SK-N-MC (cell line): Measurements from ENCODE around the gene CPNE6.
"Not testable (repeated sequence)": the region's sequence is repeated elsewhere in the genome, so short reads cannot be mapped to it uniquely, and the experiment has no call there.

Experiments used
- EZH2 ChIP-seq: fragments of 200-600 bp; sonication (generic); IDR thresholded peaks from one replicate; pipeline ENCODE4 v1.6.1; 2017; ENCODE audit warnings: antibody characterized with exemption
- FOXP2 ChIP-seq: optimal IDR thresholded peaks from 2 replicates; pipeline ENCODE3; 2011; ENCODE audit warnings: mild to moderate bottlenecking, moderate library complexity; ENCODE audit not compliant: insufficient read depth; ENCODE audit errors: extremely low read length, control extremely low read depth
- POLR2AphosphoS5 ChIP-seq: IDR thresholded peaks from 2 replicates; pipeline ENCODE4 v1.6.1; 2012; ENCODE audit warnings: mild to moderate bottlenecking, low read depth, low read length, borderline replicate concordance

DNA sequence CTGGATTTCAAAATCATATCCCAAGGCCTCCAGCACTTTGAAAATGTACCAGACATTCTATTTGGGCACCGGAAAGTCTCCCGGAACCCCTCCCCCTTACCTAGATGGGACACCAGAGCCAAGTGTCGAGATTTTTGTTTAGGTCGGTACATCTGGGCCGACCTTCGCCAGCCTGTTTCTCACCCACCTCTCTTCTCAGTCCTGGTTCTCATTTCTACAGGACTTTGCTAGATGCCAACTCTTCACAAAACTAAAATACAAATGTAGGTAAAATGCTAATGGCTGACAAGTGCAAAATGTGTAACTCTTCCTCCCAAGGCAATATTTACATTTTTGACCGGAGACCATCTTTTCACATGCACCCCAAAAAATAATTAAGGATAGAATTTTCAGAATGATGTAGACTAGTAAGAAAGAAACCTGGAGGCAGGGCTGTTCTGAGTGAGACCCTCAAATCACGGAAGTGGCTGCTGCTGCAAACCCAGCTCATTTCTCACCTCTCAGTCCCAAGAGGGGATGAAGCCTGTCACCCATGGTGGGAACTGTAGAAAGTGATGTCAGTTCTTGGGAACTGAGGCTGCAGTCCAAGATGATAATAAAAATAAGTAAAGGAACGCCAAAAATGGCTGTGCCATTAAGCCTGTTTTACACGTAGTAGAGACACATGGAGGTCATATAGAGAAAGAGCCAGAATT, 34.3 kb upstream of the CPNE6 start:
- TF ChIP-seq POLR2AphosphoS5, EZH2, FOXP2: not testable (repeated sequence)
